SK-N-SH (cell line): ENCODE data around the gene LIX1L. TPM values are rescaled to one million over a fixed set of nuclear protein-coding genes. Genes with fewer than 3 reads are reported as not detected.

Experiments
- CTCF ChIA-PET: fragments of 300-600, 350-600 bp; formaldehyde crosslinking; extraction: SDS; loops from one replicate; lab custom pipeline; 2021; lab: Yijun Ruan, JAX
- POLR2A ChIA-PET: fragments of 350-600 bp; sonication (Branson Sonifier 250); formaldehyde crosslinking; extraction: SDS; loops from one replicate; lab custom pipeline; 2020; ENCODE audit warnings: antibody characterized with exemption, inconsistent platforms; lab: Yijun Ruan, JAX
- DNase-seq: peaks from one replicate; pipeline ENCODE4 v3.0.0; 2012
- H2AFZ ChIP-seq: fragments of 200-600 bp; sonication (generic); 2 replicates; pipeline ENCODE4 v1.8.1; 2016; ENCODE audit warnings: antibody characterized with exemption, mild to moderate bottlenecking, low read depth
- H3F3A ChIP-seq: fragments of 200-600 bp; sonication (generic); replicated peaks from 2 replicates; pipeline ENCODE3; 2016; ENCODE audit warnings: antibody characterized with exemption, mild to moderate bottlenecking; ENCODE audit not compliant: insufficient read depth
- H3K27ac ChIP-seq, 2 experiments: fragments of 200-500 bp in 1 of 2; fragments of 200-600 bp in 1 of 2; sonication (Bioruptor generic) in 1 of 2; sonication (generic), shearing (Covaris generic) in 1 of 2; 2 replicates each; pipeline versions ENCODE4 v1.5.1 to v1.6.1; 2014 to 2016; ENCODE audit warnings: low read depth in 2 of 2, inconsistent platforms in 1 of 2, low read length in 1 of 2, mild to moderate bottlenecking in 1 of 2, mixed read lengths in 1 of 2
- H3K27me3 ChIP-seq: fragments of 200-600 bp; sonication (generic), shearing (Covaris generic); 2 replicates; pipeline ENCODE4 v1.6.1; 2016; ENCODE audit warnings: mixed run types; ENCODE audit not compliant: insufficient read depth
- H3K36me3 ChIP-seq, 2 experiments: fragments of 200-500 bp in 1 of 2; fragments of 200-600 bp in 1 of 2; sonication (Bioruptor generic) in 1 of 2; sonication (generic) in 1 of 2; replicated peaks in 1 of 2; 2 replicates each; pipeline versions ENCODE3 to v1.5.1; 2014 to 2016; ENCODE audit warnings: low read length in 1 of 2, mild to moderate bottlenecking in 1 of 2; ENCODE audit not compliant: insufficient read depth in 2 of 2, control insufficient read depth in 1 of 2
- H3K4me1 ChIP-seq, 2 experiments: fragments of 200-500 bp in 1 of 2; fragments of 200-600 bp in 1 of 2; sonication (Bioruptor generic) in 1 of 2; sonication (generic), shearing (Covaris generic) in 1 of 2; 2 replicates each; pipeline versions ENCODE4 v1.5.1 to v1.6.1; 2014 to 2016; ENCODE audit warnings: low read depth in 1 of 2, low read length in 1 of 2, mixed run types in 1 of 2; ENCODE audit not compliant: insufficient read depth in 2 of 2, control insufficient read depth in 1 of 2
- H3K4me2 ChIP-seq: fragments of 200-600 bp; sonication (generic), shearing (Covaris generic); 2 replicates; pipeline ENCODE4 v1.6.1; 2017; ENCODE audit warnings: mixed run types
- H3K4me3 ChIP-seq, 2 experiments: fragments of 200-500 bp in 1 of 2; fragments of 200-600 bp in 1 of 2; sonication (Bioruptor generic) in 1 of 2; sonication (generic), shearing (Covaris generic) in 1 of 2; 2 replicates each; pipeline versions ENCODE4 v1.5.1 to v1.8.1; 2014 to 2016; ENCODE audit warnings: low read depth in 2 of 2, inconsistent platforms in 1 of 2, low read length in 1 of 2, mild to moderate bottlenecking in 1 of 2, mixed read lengths in 1 of 2, moderate library complexity in 1 of 2
- H3K79me2 ChIP-seq: fragments of 200-600 bp; sonication (generic); 2 replicates; pipeline ENCODE4 v1.8.1; 2017; ENCODE audit warnings: mild to moderate bottlenecking; ENCODE audit not compliant: insufficient read depth
- H3K9ac ChIP-seq: fragments of 200-600 bp; sonication (generic); 2 replicates; pipeline ENCODE4 v1.6.1; 2017; ENCODE audit warnings: mixed run types
- H3K9me2 ChIP-seq: fragments of 200-600 bp; sonication (generic); 2 replicates; pipeline ENCODE4 v1.6.1; 2017; ENCODE audit warnings: mixed run types
- H3K9me3 ChIP-seq: fragments of 200-600 bp; sonication (generic); 2 replicates; pipeline ENCODE4 v1.6.1; 2017; ENCODE audit warnings: mixed run types, mild to moderate bottlenecking, moderate library complexity
- H4K20me1 ChIP-seq: fragments of 200-600 bp; sonication (generic); 2 replicates; pipeline ENCODE4 v1.6.1; 2017; ENCODE audit warnings: mild to moderate bottlenecking, mixed run types; ENCODE audit not compliant: insufficient read depth
- CHD2 ChIP-seq: fragments of 150-350 bp; IDR thresholded peaks from 2 replicates; pipeline ENCODE4 v1.6.1; 2018; ENCODE audit warnings: low read length; ENCODE audit not compliant: partially characterized antibody
- CTCF ChIP-seq: fragments of 200-600 bp; sonication (generic); IDR thresholded peaks from 2 replicates; pipeline ENCODE4 v1.6.1; 2017; ENCODE audit warnings: antibody characterized with exemption, mild to moderate bottlenecking, moderate library complexity
- FOSL2 ChIP-seq: IDR thresholded peaks from 2 replicates; pipeline ENCODE4 v1.4.0; 2012; ENCODE audit warnings: low read depth, mild to moderate bottlenecking, moderate library complexity, borderline replicate concordance
- FOXJ3 ChIP-seq: sonication (generic); formaldehyde crosslinking; IDR thresholded peaks from 2 replicates; pipeline ENCODE4 v1.5.1; 2020; ENCODE audit warnings: mild to moderate bottlenecking, missing genetic modification reagents
- FOXM1 ChIP-seq: IDR thresholded peaks from 2 replicates; pipeline ENCODE4 v1.4.0; 2012; ENCODE audit warnings: low read depth, mild to moderate bottlenecking
- IRF3 ChIP-seq: fragments of 150-350 bp; IDR thresholded peaks from 2 replicates; pipeline ENCODE4 v1.6.1; 2016; ENCODE audit warnings: mild to moderate bottlenecking, low read depth, low read length
- MEF2A ChIP-seq: IDR thresholded peaks from 2 replicates; pipeline ENCODE4 v1.4.0; 2012; ENCODE audit warnings: low read depth, borderline replicate concordance
- PBX3 ChIP-seq: IDR thresholded peaks from 2 replicates; pipeline ENCODE4; 2012
- RCOR1 ChIP-seq: fragments of 150-350 bp; IDR thresholded peaks from 2 replicates; pipeline ENCODE4 v1.6.1; 2017; ENCODE audit warnings: antibody characterized with exemption, low read length
- RFX5 ChIP-seq: IDR thresholded peaks from 2 replicates; pipeline ENCODE4 v1.6.1; 2012; ENCODE audit warnings: mild to moderate bottlenecking, improper control_type of control experiment, low read length
- TEAD4 ChIP-seq: IDR thresholded peaks from 2 replicates; pipeline ENCODE4 v1.4.0; 2012; ENCODE audit warnings: mild to moderate bottlenecking, borderline replicate concordance; ENCODE audit not compliant: insufficient read depth
- YY1 ChIP-seq: IDR thresholded peaks from 2 replicates; pipeline ENCODE4 v1.4.0; 2012; ENCODE audit warnings: low read depth, mild to moderate bottlenecking
- ZBTB33 ChIP-seq: IDR thresholded peaks from 2 replicates; pipeline ENCODE4 v1.4.0; 2012; ENCODE audit warnings: low read depth, borderline replicate concordance
- WGBS: methylation state at CpG from one replicate; pipeline ENCODE4 v1.1.6; 2017; ENCODE audit warnings: low lambda C conversion rate; 5-methylcytosine and 5-hydroxymethylcytosine counted together
- polyA plus RNA-seq, 3 experiments: library from polyadenylated mRNA; depleted of rRNA; stranded (reverse); fragments of >200 nt; gene quantifications; 2 replicates each; pipeline ENCODE4 v1.2.3, GENCODE V29; 2012

The LIX1L gene
- polyA plus RNA-seq, 1 of the 3 experiments (the other 2 are of a cell fraction), result 39.1 TPM

- Histone ChIP-seq H3K4me3 (no peak overlapping the region; a peak in 1 of 4 replicates), H3K36me3 (peaks cover 11 to 16% of the 10 kb centered on the region in 2 experiments), H3K9me3 (no peaks in the 10 kb centered on the region), H3K27me3 (no peaks in the 10 kb centered on the region), H2AFZ (no peak overlapping the region), H3K9me2 (no peaks in the 10 kb centered on the region), H3K27ac (no peak overlapping the region; a peak in 1 of 4 replicates), H3K4me1 (peaks cover 5 to 8% of the 10 kb centered on the region in 2 experiments; a peak in 2 of 4 replicates), H3F3A (peaks cover 12% of the 10 kb centered on the region), H3K9ac (no peak overlapping the region), H3K79me2 (no peaks in the 10 kb centered on the region), H3K4me2 (peak overlapping the region; percentile 42), H4K20me1 (no peaks in the 10 kb centered on the region)
- POLR2A ChIA-PET, result interaction anchor here (0.9 kb wide), 1 partner anchor 17 kb away, joined by 5 read pairs; no protein-coding TSS in a partner anchor
- CTCF ChIA-PET, result interaction anchor here (0.6 to 16.4 kb wide), 11 partner anchors 10 to 125 kb away, joined by 3 to 281 read pairs (median 5); partner anchors contain the start of genes ANKRD35, NUDT17, PEX11B and RBM8A
- 88% methylated on average over 1 of the region's 1 CpG for WGBS
- no peak for DNase-seq
- TF ChIP-seq CHD2 (no peak), FOSL2 (no peak), TEAD4 (no peak), FOXM1 (no peak), PBX3 (no peak), ZBTB33 (no peak), RCOR1 (no peak), MEF2A (no peak), IRF3 (no peak), RFX5 (no peak), FOXJ3 (CRISPR knock-in tag) (no peak), CTCF (no peak), YY1 (no peak)
Measured at GRCh38 chr1:145908653-145909052, 49.2 kb downstream of the LIX1L start.
